HepG2 (cell line): ENCODE data around the gene CDT1. TPM values are rescaled to one million over a fixed set of nuclear protein-coding genes. Genes with fewer than 3 reads are reported as not detected.

Experiments
- ARID3A ChIP-seq: IDR thresholded peaks from 2 replicates; pipeline ENCODE4 v1.6.1; 2012; ENCODE audit warnings: low read depth, low read length, improper control_type of control experiment
- CREB1 ChIP-seq, 2 experiments: fragments of 450-650 bp in 1 of 2; IDR thresholded peaks; 2 replicates each; pipeline ENCODE4 v1.6.1; 2016 to 2017; ENCODE audit warnings: control low read depth in 1 of 2, mild to moderate bottlenecking in 1 of 2, missing compliant biosample characterization in 1 of 2, missing genetic modification characterization in 1 of 2
- EEA1 ChIP-seq: sonication (generic); formaldehyde crosslinking; IDR thresholded peaks from 2 replicates; pipeline ENCODE4 v1.5.1; 2020; ENCODE audit warnings: mild to moderate bottlenecking, missing genetic modification reagents, borderline replicate concordance
- ERF ChIP-seq: IDR thresholded peaks from 2 replicates; pipeline ENCODE4 v1.6.1; 2018; ENCODE audit warnings: missing biosample characterization, missing genetic modification reagents
- EZH2 ChIP-seq: conservative IDR thresholded peaks from 2 replicates; pipeline ENCODE4 v1.6.1; 2012; ENCODE audit warnings: mild to moderate bottlenecking, low read depth, low read length, moderate library complexity
- FOXO1 ChIP-seq: sonication (generic); formaldehyde crosslinking; IDR thresholded peaks from 2 replicates; pipeline ENCODE4 v1.4.0; 2020; ENCODE audit warnings: missing genetic modification reagents
- HDAC6 ChIP-seq: fragments of 200-600 bp; sonication (generic); IDR thresholded peaks from 2 replicates; pipeline ENCODE4 v1.7.0; 2017; ENCODE audit warnings: mild to moderate bottlenecking, antibody characterized with exemption, low read length, low read depth
- HOXA3 ChIP-seq: sonication (generic); formaldehyde crosslinking; IDR thresholded peaks from 2 replicates; pipeline ENCODE4 v1.5.0; 2020; ENCODE audit warnings: missing genetic modification reagents
- IRF2 ChIP-seq: IDR thresholded peaks from 2 replicates; pipeline ENCODE4 v1.6.1; 2018; ENCODE audit warnings: missing genetic modification reagents, missing compliant biosample characterization
- NR2C2 ChIP-seq: sonication (generic); formaldehyde crosslinking; IDR thresholded peaks from 2 replicates; pipeline ENCODE4 v1.4.0; 2020; ENCODE audit warnings: missing genetic modification reagents, mild to moderate bottlenecking, moderate library complexity, borderline replicate concordance
- PITX1 ChIP-seq: sonication (generic); formaldehyde crosslinking; IDR thresholded peaks from 2 replicates; pipeline ENCODE4 v1.5.1; 2020; ENCODE audit warnings: mild to moderate bottlenecking, missing genetic modification reagents
- TERF1 ChIP-seq: sonication (generic); formaldehyde crosslinking; IDR thresholded peaks from 2 replicates; pipeline ENCODE4 v1.8.0; 2022; ENCODE audit warnings: mild to moderate bottlenecking, missing genetic modification reagents, moderate library complexity
- TSC22D2 ChIP-seq: sonication (generic); formaldehyde crosslinking; IDR thresholded peaks from 2 replicates; pipeline ENCODE4 v1.5.1; 2020; ENCODE audit warnings: missing genetic modification reagents, mild to moderate bottlenecking, borderline replicate concordance
- UBTF ChIP-seq: sonication (generic); formaldehyde crosslinking; IDR thresholded peaks from 2 replicates; pipeline ENCODE4 v1.4.0; 2020; ENCODE audit warnings: mild to moderate bottlenecking, missing genetic modification reagents
- ZMYM4 ChIP-seq: sonication (generic); formaldehyde crosslinking; IDR thresholded peaks from 2 replicates; pipeline ENCODE4 v1.8.1; 2023; ENCODE audit warnings: mild to moderate bottlenecking, missing genetic modification reagents
- ZNF280B ChIP-seq: sonication (generic); formaldehyde crosslinking; IDR thresholded peaks from 2 replicates; pipeline ENCODE4 v1.5.0; 2020; ENCODE audit warnings: missing genetic modification reagents, mild to moderate bottlenecking, borderline replicate concordance
- ZNF337 ChIP-seq: sonication (generic); formaldehyde crosslinking; IDR thresholded peaks from 2 replicates; pipeline ENCODE4 v1.5.1; 2020; ENCODE audit warnings: missing genetic modification reagents, low read depth, mild to moderate bottlenecking, borderline replicate concordance
- ZNF530 ChIP-seq: sonication (generic); formaldehyde crosslinking; IDR thresholded peaks from 2 replicates; pipeline ENCODE4 v1.5.0; 2020; ENCODE audit warnings: low read depth, mild to moderate bottlenecking, missing genetic modification reagents
- ZNF547 ChIP-seq: sonication (generic); formaldehyde crosslinking; IDR thresholded peaks from 2 replicates; pipeline ENCODE4 v1.5.1; 2020; ENCODE audit warnings: mild to moderate bottlenecking, missing genetic modification reagents
- ZNF800 ChIP-seq: sonication (generic); formaldehyde crosslinking; IDR thresholded peaks from 2 replicates; pipeline ENCODE4 v1.4.0; 2020; ENCODE audit warnings: missing genetic modification reagents
- ZSCAN21 ChIP-seq: sonication (generic); formaldehyde crosslinking; IDR thresholded peaks from 2 replicates; pipeline ENCODE4 v1.8.0; 2022; ENCODE audit warnings: mild to moderate bottlenecking, missing genetic modification reagents, moderate library complexity, borderline replicate concordance
- polyA plus RNA-seq, 8 experiments: library from polyadenylated mRNA; depleted of rRNA in 3 of 8; stranded (reverse) in 7 of 8; unstranded in 1 of 8; fragments of >200 nt; fragmentation: Illumina TruSeq in 4 of 8; extraction: Trizol in 4 of 8; gene quantifications; 2 replicates each; pipeline versions ENCODE4 v1.2.1 to v1.2.3, GENCODE V29; 2011 to 2016; ENCODE audit warnings: low read depth in 4 of 8, missing spikeins in 1 of 8, mixed read lengths in 1 of 8; ENCODE audit not compliant: insufficient read depth in 1 of 8
- total RNA-seq, 5 experiments: library from RNA; depleted of rRNA; stranded (reverse); fragments of >200 nt; fragmentation: Illumina TruSeq; extraction: Trizol; gene quantifications; 2 replicates each; pipeline ENCODE4 v1.2.3, GENCODE V29; 2016; ENCODE audit warnings: low read depth in 1 of 5

The CDT1 gene
- total and polyA plus RNA-seq, 2 of the 13 experiments (the other 11 are each of a cell fraction or from before 2014, with no cell fraction given): 23.1 to 23.8 TPM

- TF ChIP-seq EZH2: no peak
- TF ChIP-seq TSC22D2 (CRISPR knock-in tag): no peak
- TF ChIP-seq CREB1 (IDR thresholded peaks at IDR 0.05): peak; percentile 53; the same call in 1 of the 2 replicates
- TF ChIP-seq CREB1 (CRISPR knock-in tag; IDR thresholded peaks at IDR 0.05): no peak
- TF ChIP-seq ZSCAN21 (CRISPR knock-in tag): no peak; the same call in 1 of the 2 replicates
- no peak for TF ChIP-seq ZNF530 (CRISPR knock-in tag)
- peak; percentile 100 for TF ChIP-seq ARID3A
- peak; percentile 95 for TF ChIP-seq FOXO1
- TF ChIP-seq IRF2: peak; percentile 88; the same call in 1 of the 2 replicates
- TF ChIP-seq ZNF337 (CRISPR knock-in tag): 0 out of 2 replicates have a peak, but pooled peaks have one; percentile 66
- peak; percentile 88 for TF ChIP-seq HOXA3 (CRISPR knock-in tag)
- TF ChIP-seq EEA1: no peak
- no peak for TF ChIP-seq HDAC6
- TF ChIP-seq ZMYM4: peak; percentile 62; the same call in 1 of the 2 replicates
- peak; percentile 73 for TF ChIP-seq UBTF (CRISPR knock-in tag)
- peak; percentile 98 for TF ChIP-seq PITX1
- TF ChIP-seq ZNF547 (CRISPR knock-in tag): no peak; the same call in 1 of the 2 replicates
- no peak for TF ChIP-seq TERF1 (CRISPR knock-in tag)
- peak; percentile 94 for TF ChIP-seq ERF (CRISPR knock-in tag)
- no peak for TF ChIP-seq ZNF280B (CRISPR knock-in tag)
- peak; percentile 82 for TF ChIP-seq NR2C2 (CRISPR knock-in tag)
- peak; percentile 76; the same call in 1 of the 2 replicates for TF ChIP-seq ZNF800 (CRISPR knock-in tag)
Observed at GRCh38 chr16:88763502-88764053, 40.0 kb upstream of the CDT1 start (continued).
